Measurements from ENCODE around the gene PEDS1. TPM values are rescaled to one million over a fixed set of nuclear protein-coding genes. Genes with fewer than 3 reads are reported as not detected.
"Not testable (repeated sequence)": the region's sequence is repeated elsewhere in the genome, so short reads cannot be mapped to it uniquely, and the experiment has no call there.

Gene PEDS1
- polyA plus RNA-seq, 1 donor, result 18.7 TPM

DNA sequence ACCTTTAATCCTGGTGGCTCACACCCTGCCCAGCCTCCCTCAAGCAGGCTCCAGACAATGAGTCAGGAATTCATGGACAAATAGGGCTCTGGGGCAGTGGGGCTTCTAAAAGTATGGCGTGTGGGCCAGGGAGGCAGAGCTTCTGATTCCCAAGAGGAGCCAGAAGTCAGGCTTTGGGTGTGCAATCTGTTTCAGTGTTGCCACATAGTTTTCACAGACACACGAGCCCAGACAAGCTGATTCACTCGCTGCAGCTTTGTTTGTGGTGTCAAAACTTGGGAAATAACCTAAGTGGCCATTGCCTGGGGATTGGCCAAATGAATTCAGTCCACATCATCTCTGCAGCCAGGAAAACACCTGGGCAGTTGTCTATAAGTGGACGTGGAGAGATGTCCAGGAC is 9.2 kb downstream of the PEDS1 start:
- no peak overlapping the region for H3K27ac ChIP-seq (ENCODE audit: low read length)
- no peaks in the 10 kb centered on the region for H3K4me1 ChIP-seq (ENCODE audit: control insufficient read depth, insufficient read depth, low read length)

DNA sequence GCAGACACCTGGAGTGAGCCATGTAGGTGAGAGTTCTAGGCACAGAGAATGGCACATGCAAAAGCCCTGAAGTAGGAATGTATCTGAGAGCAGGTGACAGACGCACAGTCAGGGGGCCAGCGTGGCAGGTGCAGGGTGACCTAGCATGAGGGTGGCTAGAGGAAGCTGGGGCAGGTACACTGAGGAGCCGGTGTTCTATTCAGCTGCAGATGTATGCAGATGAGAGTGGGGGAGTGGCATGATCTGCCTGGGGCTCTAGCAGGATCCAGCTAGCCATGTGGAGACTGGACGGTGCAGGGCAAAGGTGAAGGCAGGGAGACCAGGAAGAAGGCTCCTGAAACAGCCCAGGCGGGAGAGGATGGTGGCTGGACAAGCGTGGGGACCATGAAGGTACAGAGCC is 10.7 kb downstream of the PEDS1 start:
- no peak for DNase-seq
- Histone ChIP-seq H3K27ac (ENCODE audit: low read length) (no peak overlapping the region), H3K4me1 (ENCODE audit: control insufficient read depth, insufficient read depth, low read length) (no peaks in the 10 kb centered on the region), H3K36me3 (ENCODE audit: control insufficient read depth, insufficient read depth, low read length) (peaks cover 54% of the 10 kb centered on the region), H3K27me3 (ENCODE audit: control insufficient read depth, insufficient read depth, low read length) (no peaks in the 10 kb centered on the region), H3K4me3 (ENCODE audit: low read length) (no peak overlapping the region), H3K9me3 (ENCODE audit: control insufficient read depth, low read depth, low read length) (no peaks in the 10 kb centered on the region)
- WGBS (ENCODE audit: insufficient coverage, low lambda C conversion rate), result 90% methylated on average over 2 of the region's 6 CpGs

More for the DNA sequence above, 9.2 kb downstream of the PEDS1 start:
- WGBS (ENCODE audit: insufficient coverage, low lambda C conversion rate), result 86% methylated on average over 1 of the region's 4 CpGs
- Histone ChIP-seq H3K27me3 (ENCODE audit: control insufficient read depth, insufficient read depth, low read length) (no peaks in the 10 kb centered on the region), H3K36me3 (ENCODE audit: control insufficient read depth, insufficient read depth, low read length) (peaks cover 59% of the 10 kb centered on the region), H3K9me3 (ENCODE audit: control insufficient read depth, low read depth, low read length) (no peaks in the 10 kb centered on the region), H3K4me3 (ENCODE audit: low read length) (no peak overlapping the region)
- DNase-seq, result no peak

DNA sequence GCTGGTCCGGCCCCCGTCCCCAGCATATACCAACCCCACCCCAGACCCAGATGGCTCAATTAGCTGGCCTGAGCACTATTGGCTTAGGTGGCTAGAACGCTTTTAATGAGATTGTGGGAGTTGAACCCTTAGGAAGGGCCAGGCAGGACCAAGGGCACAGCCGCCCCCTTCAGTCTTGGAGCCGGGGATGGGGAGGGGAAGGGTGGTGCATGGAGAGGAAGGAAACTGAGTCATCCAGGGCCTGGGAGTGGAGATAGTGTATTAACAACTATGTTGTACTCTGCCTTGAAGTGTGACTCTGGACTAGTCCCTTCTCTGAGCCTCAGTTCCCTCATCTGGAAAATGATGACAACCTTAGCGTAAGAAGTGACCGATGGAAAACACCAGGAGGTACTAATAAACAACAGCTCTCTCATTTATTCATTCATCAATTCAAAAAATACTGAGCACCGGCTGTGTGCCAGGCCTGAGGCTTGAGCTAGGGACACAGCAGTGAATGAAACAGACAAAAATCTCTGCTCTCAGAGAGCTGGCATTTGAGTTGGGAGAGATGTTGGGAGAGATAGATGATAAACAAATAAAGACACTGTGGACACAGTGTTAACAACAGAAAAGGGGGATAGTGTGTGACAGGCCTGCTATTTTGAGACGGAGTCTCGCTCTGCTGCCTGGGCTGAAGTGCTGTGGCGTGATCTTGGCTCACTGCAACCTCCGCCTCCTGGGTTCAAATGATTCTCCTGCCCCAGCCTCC is 11.5 kb downstream of the PEDS1 start:
- Histone ChIP-seq H3K36me3 (ENCODE audit: control insufficient read depth, insufficient read depth, low read length) (peaks cover 50% of the 10 kb centered on the region), H3K4me3 (ENCODE audit: low read length) (no peak overlapping the region), H3K4me1 (ENCODE audit: control insufficient read depth, insufficient read depth, low read length) (no peaks in the 10 kb centered on the region), H3K27me3 (ENCODE audit: control insufficient read depth, insufficient read depth, low read length) (no peaks in the 10 kb centered on the region), H3K9me3 (ENCODE audit: control insufficient read depth, low read depth, low read length) (no peaks in the 10 kb centered on the region), H3K27ac (ENCODE audit: low read length) (no peak overlapping the region)
- WGBS (ENCODE audit: insufficient coverage, low lambda C conversion rate), result 57% methylated on average over 1 of the region's 12 CpGs
- DNase-seq, result no peak

DNA sequence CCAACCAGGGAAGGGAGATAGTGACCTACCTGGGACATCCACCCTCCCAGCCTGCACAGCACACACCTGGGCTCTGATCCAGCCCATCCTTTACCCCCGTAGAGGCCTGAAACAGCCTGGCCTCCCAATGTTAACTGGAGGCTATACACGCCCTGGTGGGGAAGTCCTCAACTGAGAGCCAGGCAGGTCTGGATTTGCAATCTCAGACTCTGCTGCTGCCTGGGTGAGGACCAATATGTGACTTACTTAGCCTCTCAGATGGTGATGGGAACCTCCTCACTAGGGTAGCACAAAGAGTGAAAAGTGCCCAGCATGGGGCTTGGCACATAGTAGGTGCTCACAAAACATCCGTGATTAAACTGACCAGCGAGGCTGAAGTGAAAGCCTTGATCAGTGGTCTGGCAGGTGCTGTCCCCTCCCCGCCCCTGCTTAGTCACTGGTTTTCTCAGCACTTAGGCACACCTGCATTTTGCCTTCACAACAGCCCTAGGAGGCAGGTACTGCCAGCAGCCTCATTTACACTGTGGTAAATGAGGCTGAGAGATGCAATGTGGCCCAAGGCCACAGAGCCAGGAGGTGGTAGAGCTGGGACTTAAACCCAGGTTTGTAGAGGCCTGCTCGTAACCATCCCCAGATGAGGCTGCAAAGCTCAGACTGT is 12.4 kb downstream of the PEDS1 start:
- Histone ChIP-seq H3K9me3 (ENCODE audit: control insufficient read depth, low read depth, low read length) (no peaks in the 10 kb centered on the region), H3K4me1 (ENCODE audit: control insufficient read depth, insufficient read depth, low read length) (no peaks in the 10 kb centered on the region), H3K36me3 (ENCODE audit: control insufficient read depth, insufficient read depth, low read length) (peaks cover 45% of the 10 kb centered on the region), H3K4me3 (ENCODE audit: low read length) (no peak overlapping the region), H3K27ac (ENCODE audit: low read length) (no peak overlapping the region), H3K27me3 (ENCODE audit: control insufficient read depth, insufficient read depth, low read length) (no peaks in the 10 kb centered on the region)
- 100% methylated on average over 2 of the region's 6 CpGs for WGBS (ENCODE audit: insufficient coverage, low lambda C conversion rate)
- DNase-seq, result no peak

DNA sequence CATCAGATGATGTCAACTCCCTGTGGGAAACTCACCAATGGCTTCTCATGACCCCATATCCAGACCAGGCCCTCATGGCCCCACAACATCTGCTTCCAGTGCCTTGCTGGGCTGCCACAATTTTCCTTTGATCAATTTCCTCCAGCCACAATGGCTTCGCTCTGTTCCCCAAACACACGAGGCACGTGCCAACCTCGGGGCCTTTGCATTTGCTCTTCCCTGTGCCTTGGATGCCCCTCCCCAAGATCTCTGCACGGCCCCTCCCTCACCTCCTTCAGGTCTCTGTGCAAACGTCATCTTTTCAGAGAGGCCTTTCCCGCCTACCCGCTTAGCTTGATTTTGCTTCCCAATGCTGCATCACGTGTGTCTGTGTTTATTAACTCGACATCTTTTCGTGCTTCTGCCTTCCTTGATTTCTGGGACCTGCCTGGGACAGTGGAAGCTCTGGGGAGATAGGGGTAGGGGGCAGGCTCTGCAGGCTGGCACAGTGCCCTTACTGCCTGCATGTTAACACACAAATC is 13.1 kb downstream of the PEDS1 start:
- WGBS (ENCODE audit: insufficient coverage, low lambda C conversion rate), result 100% methylated on average over 4 of the region's 11 CpGs
- no peaks in the 10 kb centered on the region for H3K27me3 ChIP-seq (ENCODE audit: control insufficient read depth, insufficient read depth, low read length)
- no peak overlapping the region for H3K4me3 ChIP-seq (ENCODE audit: low read length)
- H3K36me3 ChIP-seq (ENCODE audit: control insufficient read depth, insufficient read depth, low read length), result peaks cover 48% of the 10 kb centered on the region
- H3K4me1 ChIP-seq (ENCODE audit: control insufficient read depth, insufficient read depth, low read length), result no peaks in the 10 kb centered on the region
- no peak for DNase-seq
- no peaks in the 10 kb centered on the region for H3K9me3 ChIP-seq (ENCODE audit: control insufficient read depth, low read depth, low read length)
- H3K27ac ChIP-seq (ENCODE audit: low read length), result no peak overlapping the region

DNA sequence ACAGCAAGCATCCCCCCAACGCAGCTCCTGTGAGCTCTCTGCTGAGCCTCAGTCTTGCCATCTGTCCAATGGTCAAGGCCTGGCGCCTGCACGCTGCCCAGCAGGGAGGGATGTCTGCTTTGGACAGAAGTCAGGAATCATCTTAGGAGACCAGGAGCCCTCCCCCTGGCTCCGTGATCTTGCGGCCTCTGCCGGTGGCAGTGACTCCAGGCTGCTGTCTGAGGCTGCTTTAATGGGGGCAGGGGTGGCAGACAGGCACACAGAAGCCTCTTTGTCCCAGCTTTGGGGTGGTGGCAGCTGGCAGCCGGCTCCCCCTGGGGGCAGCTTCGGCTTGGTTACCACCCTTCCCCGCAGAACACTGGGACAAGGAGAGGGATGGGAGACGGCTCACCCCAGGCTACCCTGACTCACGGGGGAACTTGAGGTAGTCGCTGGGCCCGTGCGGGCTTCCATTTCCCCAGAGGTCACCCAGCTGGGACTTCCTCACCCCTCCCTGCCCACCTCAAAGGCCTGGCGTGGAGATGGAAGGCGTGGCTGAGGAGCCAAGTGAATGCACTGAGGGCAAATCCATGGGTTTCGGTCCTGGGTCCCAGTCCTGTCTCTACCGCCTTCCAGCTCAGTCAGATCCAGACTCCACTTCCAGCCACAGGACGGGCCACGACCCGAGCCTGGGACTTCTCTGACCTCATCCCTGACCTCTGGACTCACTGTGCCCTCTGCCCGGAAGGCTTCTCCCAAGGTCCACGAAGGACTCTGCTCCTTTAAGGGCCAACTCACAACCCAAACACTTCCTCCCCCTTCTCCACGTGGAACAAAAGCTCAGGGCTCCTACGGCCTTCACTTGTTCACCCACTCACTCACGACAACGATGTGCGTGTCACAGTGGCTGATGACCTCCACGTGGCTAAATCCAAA is 14.8 kb downstream of the PEDS1 start:
- no CpG with 5 or more reads among the region's 29 CpGs for WGBS (ENCODE audit: insufficient coverage, low lambda C conversion rate)
- peaks cover 49% of the 10 kb centered on the region for H3K36me3 ChIP-seq (ENCODE audit: control insufficient read depth, insufficient read depth, low read length)

DNA sequence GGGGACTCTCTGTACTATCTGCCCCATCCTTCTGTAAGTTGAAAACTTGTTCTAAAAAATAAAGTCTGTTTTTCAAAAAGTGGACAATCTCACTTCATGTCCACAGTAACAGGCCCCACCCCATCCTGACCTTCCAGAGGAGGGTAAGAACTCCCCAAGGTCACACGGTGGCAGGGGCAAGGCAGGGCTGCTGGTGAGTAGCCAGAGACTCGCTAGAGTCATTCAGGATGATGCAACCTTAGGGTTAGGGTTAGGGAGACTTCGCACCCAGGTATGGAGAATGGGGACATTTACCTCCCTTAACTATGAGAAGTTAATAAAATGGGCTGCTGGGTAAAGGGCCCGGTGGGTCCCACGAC is 15.4 kb downstream of the PEDS1 start:
- H3K27me3 ChIP-seq (ENCODE audit: control insufficient read depth, insufficient read depth, low read length), result no peaks in the 10 kb centered on the region
- H3K4me3 ChIP-seq (ENCODE audit: low read length), result no peak overlapping the region
- no peak for DNase-seq
- H3K4me1 ChIP-seq (ENCODE audit: control insufficient read depth, insufficient read depth, low read length), result peaks cover 3% of the 10 kb centered on the region
- no peaks in the 10 kb centered on the region for H3K9me3 ChIP-seq (ENCODE audit: control insufficient read depth, low read depth, low read length)
- H3K27ac ChIP-seq (ENCODE audit: low read length), result no peak overlapping the region
- H3K36me3 ChIP-seq (ENCODE audit: control insufficient read depth, insufficient read depth, low read length), result peaks cover 47% of the 10 kb centered on the region
- no CpG with 5 or more reads among the region's 5 CpGs for WGBS (ENCODE audit: insufficient coverage, low lambda C conversion rate)

More for the DNA sequence above, 14.8 kb downstream of the PEDS1 start:
- no peak overlapping the region for H3K4me3 ChIP-seq (ENCODE audit: low read length)
- DNase-seq, result no peak
- peaks cover under 1% of the 10 kb centered on the region for H3K4me1 ChIP-seq (ENCODE audit: control insufficient read depth, insufficient read depth, low read length)
- H3K9me3 ChIP-seq (ENCODE audit: control insufficient read depth, low read depth, low read length), result no peaks in the 10 kb centered on the region
- H3K27me3 ChIP-seq (ENCODE audit: control insufficient read depth, insufficient read depth, low read length), result no peaks in the 10 kb centered on the region
- H3K27ac ChIP-seq (ENCODE audit: low read length), result no peak overlapping the region

DNA sequence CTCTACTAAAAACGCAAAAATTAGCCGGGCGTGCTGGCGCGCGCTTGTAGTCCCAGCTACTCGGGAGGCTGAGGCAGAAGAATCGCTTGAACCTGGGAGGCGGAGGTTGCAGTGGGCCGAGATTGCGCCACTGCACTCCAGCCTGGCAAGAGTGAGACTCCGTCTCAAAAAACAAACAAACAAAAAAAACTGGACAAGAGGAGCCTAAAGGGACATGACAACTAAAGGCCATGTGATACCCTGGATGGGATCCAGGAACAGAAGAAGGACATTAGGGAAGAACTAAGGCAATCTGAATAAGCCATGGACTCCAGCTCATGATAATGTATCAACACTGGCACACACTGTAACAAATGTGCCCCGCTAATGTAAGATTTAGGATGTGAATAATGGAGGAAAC is 15.8 kb downstream of the PEDS1 start:
- not testable (repeated sequence) for H3K9me3 ChIP-seq (ENCODE audit: control insufficient read depth, low read depth, low read length); DNase-seq; H3K4me1 ChIP-seq (ENCODE audit: control insufficient read depth, insufficient read depth, low read length); H3K4me3 ChIP-seq (ENCODE audit: low read length); H3K27me3 ChIP-seq (ENCODE audit: control insufficient read depth, insufficient read depth, low read length)
- Histone ChIP-seq H3K36me3 (ENCODE audit: control insufficient read depth, insufficient read depth, low read length) (peaks cover 47% of the 10 kb centered on the region), H3K27ac (ENCODE audit: low read length) (peak overlapping the region; percentile 9)
- WGBS (ENCODE audit: insufficient coverage, low lambda C conversion rate), result 100% methylated on average over 1 of the region's 13 CpGs

DNA sequence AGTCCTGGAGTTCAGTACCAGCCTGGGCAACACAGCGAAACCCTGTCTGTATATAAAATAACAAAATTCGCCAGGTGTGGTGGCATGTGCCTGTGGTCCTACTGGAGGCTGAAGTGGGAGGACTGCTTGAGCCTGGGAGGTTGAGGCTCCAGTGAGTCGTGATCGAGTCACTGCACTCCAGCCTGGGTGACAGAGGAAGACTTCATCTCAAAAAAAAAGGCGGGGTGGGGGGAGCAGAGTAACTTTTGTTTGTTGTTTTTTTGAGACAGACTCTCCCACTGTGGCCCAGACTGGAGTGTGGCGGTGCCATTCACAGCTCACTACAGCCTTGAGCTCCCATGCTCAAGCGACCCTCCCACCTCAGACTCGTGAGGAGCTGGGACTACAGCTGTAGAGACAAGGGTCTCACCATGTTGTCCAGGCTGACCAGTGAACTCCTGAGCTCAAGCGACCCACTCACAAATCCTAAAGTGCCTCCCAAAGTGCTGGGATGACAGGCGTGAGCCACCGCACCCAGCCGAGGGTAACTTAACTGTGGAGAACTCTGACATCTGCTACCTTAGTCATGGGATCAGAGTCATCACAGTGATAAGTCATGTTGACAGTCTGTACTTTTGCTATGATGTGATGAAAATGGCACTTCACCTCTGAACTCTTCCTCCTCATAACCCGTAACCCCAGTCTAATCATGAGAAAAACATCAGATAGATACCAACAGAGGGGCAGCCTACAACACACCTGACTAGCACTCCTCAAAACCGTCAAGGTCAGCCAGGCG is 16.5 kb downstream of the PEDS1 start:
- Histone ChIP-seq H3K27me3 (ENCODE audit: control insufficient read depth, insufficient read depth, low read length) (no peaks in the 10 kb centered on the region), H3K27ac (ENCODE audit: low read length) (peak overlapping the region; percentile 9), H3K4me1 (ENCODE audit: control insufficient read depth, insufficient read depth, low read length) (peaks cover 3% of the 10 kb centered on the region), H3K9me3 (ENCODE audit: control insufficient read depth, low read depth, low read length) (no peaks in the 10 kb centered on the region), H3K4me3 (ENCODE audit: low read length) (no peak overlapping the region), H3K36me3 (ENCODE audit: control insufficient read depth, insufficient read depth, low read length) (peaks cover 47% of the 10 kb centered on the region)
- 90% methylated on average over 2 of the region's 15 CpGs for WGBS (ENCODE audit: insufficient coverage, low lambda C conversion rate)
- no peak for DNase-seq
